Calu3 (cell line): ENCODE results near the gene MUC22. TPM values are rescaled to one million over a fixed set of nuclear protein-coding genes. Genes with fewer than 3 reads are reported as not detected.
A peak's percentile ranks its signal among the peaks of the same experiment; 100 is the strongest.

Source experiments
- BruUV-seq: library from RNA; stranded (reverse); fragments of 400-500 nt; replicated peaks from 2 replicates; lab custom pipeline; 2021; lab: Mats Ljungman, UMichigan
- CTCF ChIA-PET: fragments of 300-600 bp; sonication (Branson Sonifier 250); formaldehyde crosslinking; loops from one replicate; lab custom pipeline; 2022; ENCODE audit warnings: antibody characterized with exemption; lab: Charles Lee
- DNase-seq: peaks from one replicate; pipeline ENCODE4 v3.0.0; 2022
- H3K27ac Mint-ChIP-seq: one replicate; pipeline ENCODE4 v1.8.0; 2022; ENCODE audit warnings: mixed read lengths; ENCODE audit not compliant: unreplicated experiment
- H3K27me3 Mint-ChIP-seq: one replicate; pipeline ENCODE4 v1.8.0; 2022; ENCODE audit warnings: mixed read lengths; ENCODE audit not compliant: unreplicated experiment
- H3K36me3 Mint-ChIP-seq: one replicate; pipeline ENCODE4 v1.8.0; 2022; ENCODE audit warnings: mild to moderate bottlenecking, moderate library complexity, mixed read lengths; ENCODE audit not compliant: insufficient read depth, unreplicated experiment
- H3K4me1 Mint-ChIP-seq: one replicate; pipeline ENCODE4 v1.8.0; 2022; ENCODE audit warnings: mild to moderate bottlenecking, low read depth, mixed read lengths; ENCODE audit not compliant: unreplicated experiment
- H3K4me3 Mint-ChIP-seq: one replicate; pipeline ENCODE4 v1.8.0; 2022; ENCODE audit warnings: mild to moderate bottlenecking, low read depth, moderate library complexity, mixed read lengths; ENCODE audit not compliant: unreplicated experiment
- H3K9me3 Mint-ChIP-seq: one replicate; pipeline ENCODE4 v1.8.0; 2022; ENCODE audit warnings: low read depth, mixed read lengths; ENCODE audit not compliant: unreplicated experiment
- CTCF ChIP-seq: fragments of 200-600 bp; IDR thresholded peaks from one replicate; pipeline ENCODE4 v1.8.0; 2022; ENCODE audit warnings: antibody characterized with exemption; ENCODE audit not compliant: unreplicated experiment
- intact Hi-C: fragments of 100-400 bp; cut with micrococcal nuclease; formaldehyde crosslinking; loops from one replicate; pipeline ENCODE4 v1.10.0; 2022; ENCODE audit not compliant: unreplicated experiment
- total RNA-seq: library from RNA; stranded (reverse); gene quantifications from 2 replicates; pipeline ENCODE4 v1.2.3, GENCODE V29; 2022

The MUC22 gene
- total RNA-seq, 1 experiment from 2014 or later, result not detected

- Mint-ChIP-seq H3K27me3 (peaks cover 13% of the 10 kb centered on the region), H3K4me3 (peak overlapping the region; percentile 7), H3K36me3 (peaks cover 3% of the 10 kb centered on the region), H3K9me3 (peaks cover 6% of the 10 kb centered on the region), H3K27ac (peak overlapping the region; percentile 48), H3K4me1 (peaks cover 29% of the 10 kb centered on the region)
- BruUV-seq, result no TSS peak
- peak; percentile 58 for DNase-seq
- CTCF ChIA-PET, result interaction anchor here (0.6 to 2.2 kb wide), 13 partner anchors 9 to 132 kb away, joined by 3 to 12 read pairs (median 4); partner anchors contain the start of genes MUCL3, PSORS1C1 and VARS2
- TF ChIP-seq CTCF, result no peak
- intact Hi-C loops, result no loop called here
Measured at GRCh38 chr6:30981942-30982772, 28.1 kb upstream of the MUC22 start.

GRCh38 chr6:30983439-30983838 lies 26.8 kb upstream of the MUC22 start, which contains the start of gene MUC21:
Gene MUC21, plus strand, starts transcription at chr6:30983718. Its CDS starts 241 bp downstream, at chr6:30983959.
- no peak for TF ChIP-seq CTCF
- intact Hi-C loops, result no loop called here
- CTCF ChIA-PET, result interaction anchor here (0.6 to 1.9 kb wide), 3 partner anchors 61 to 161 kb away, joined by 3 to 5 read pairs (median 3); no protein-coding TSS in a partner anchor
- no peak within 1 kb of the TSS for H3K4me3 Mint-ChIP-seq
- H3K9me3 Mint-ChIP-seq, result peaks cover 2% of the 10 kb centered on the region
- peaks cover 29% of the 10 kb centered on the region for H3K4me1 Mint-ChIP-seq
- BruUV-seq, result no TSS peak
- DNase-seq, result no peak
- peak within 1 kb of the TSS; percentile 48 for H3K27ac Mint-ChIP-seq
- no peaks in the 10 kb centered on the region for H3K36me3 Mint-ChIP-seq
- H3K27me3 Mint-ChIP-seq, result peaks cover 2% of the 10 kb centered on the region

GRCh38 chr6:30985490-30985889 lies 24.8 kb upstream of the MUC22 start:
- H3K27me3 Mint-ChIP-seq, result no peaks in the 10 kb centered on the region
- peaks cover 2% of the 10 kb centered on the region for H3K9me3 Mint-ChIP-seq
- no peak overlapping the region for H3K27ac Mint-ChIP-seq
- H3K36me3 Mint-ChIP-seq, result no peaks in the 10 kb centered on the region
- CTCF ChIA-PET, result interaction anchor here (0.6 to 1.6 kb wide), 3 partner anchors 20 to 43 kb away, joined by 3 to 4 read pairs (median 3); no protein-coding TSS in a partner anchor
- peaks cover 29% of the 10 kb centered on the region for H3K4me1 Mint-ChIP-seq
- no peak overlapping the region for H3K4me3 Mint-ChIP-seq
- DNase-seq, result no peak
- no peak for TF ChIP-seq CTCF
- intact Hi-C loops, result no loop called here
- no TSS peak for BruUV-seq

GRCh38 chr6:30987304-30987703 lies 23.0 kb upstream of the MUC22 start:
- Mint-ChIP-seq H3K4me1 (peaks cover 21% of the 10 kb centered on the region), H3K4me3 (no peak overlapping the region), H3K36me3 (no peaks in the 10 kb centered on the region), H3K27ac (no peak overlapping the region), H3K27me3 (no peaks in the 10 kb centered on the region), H3K9me3 (peaks cover 2% of the 10 kb centered on the region)
- CTCF ChIA-PET, result no interaction called here
- intact Hi-C loops, result no loop called here
- DNase-seq, result no peak
- no TSS peak for BruUV-seq
- TF ChIP-seq CTCF, result no peak
